HTERT RPE-1 (cell line): Measurements from ENCODE around the gene NRXN3.

Source experiments
- in situ Hi-C: fragments of 300-500 bp; cut with MboI; formaldehyde crosslinking; loops from 4 replicates; pipeline ENCODE4 v1.14.3; 2020; ENCODE audit warnings: low sequenced_read_pairs

NRXN3 gene

GRCh38 chr14:79304279-79304678 lies 1134.1 kb downstream of the NRXN3 start:
- in situ Hi-C loops = no loop called here

GRCh38 chr14:79306546-79306945 lies 1136.4 kb downstream of the NRXN3 start:
- in situ Hi-C loops = no loop called here

DNA sequence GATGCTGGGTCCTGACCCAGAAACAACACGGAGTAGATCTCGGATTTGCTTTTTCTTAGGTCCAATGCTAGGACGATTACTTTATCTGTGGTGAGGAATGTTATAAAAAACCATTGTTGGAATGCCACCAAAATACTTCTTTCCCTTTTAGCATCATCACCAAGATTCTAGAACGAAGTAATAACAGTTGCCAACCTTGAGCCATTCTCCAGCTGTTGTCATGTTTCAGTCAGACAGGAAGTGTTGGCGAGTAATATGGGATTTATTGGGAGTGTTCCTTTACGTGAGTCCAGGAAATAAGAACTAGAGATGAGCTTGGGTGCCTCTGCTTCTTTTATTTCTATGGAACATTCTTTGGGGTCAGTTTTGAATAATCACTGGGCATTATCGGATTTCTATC lies 1148.2 kb downstream of the NRXN3 start:
- in situ Hi-C loops = no loop called here

DNA sequence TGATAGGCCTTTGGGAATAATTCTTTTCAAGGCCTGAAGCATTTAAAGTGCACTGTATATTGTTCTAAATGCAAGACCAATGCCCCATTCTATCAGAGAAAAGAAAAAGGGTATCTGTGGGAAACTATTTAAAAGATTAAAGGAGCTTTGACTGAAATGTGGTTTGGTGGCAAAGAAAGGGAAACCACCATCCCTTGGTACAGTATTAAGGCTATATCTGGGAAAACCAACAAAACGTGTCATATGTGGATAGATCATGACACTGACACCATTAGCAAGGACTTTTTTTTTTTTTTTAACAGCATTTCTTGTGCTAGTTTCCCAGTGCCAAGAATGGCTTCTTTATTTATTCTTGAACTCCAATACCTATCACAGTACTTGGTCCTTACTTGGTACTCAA lies 1150.4 kb downstream of the NRXN3 start:
- in situ Hi-C loops = no loop called here

DNA sequence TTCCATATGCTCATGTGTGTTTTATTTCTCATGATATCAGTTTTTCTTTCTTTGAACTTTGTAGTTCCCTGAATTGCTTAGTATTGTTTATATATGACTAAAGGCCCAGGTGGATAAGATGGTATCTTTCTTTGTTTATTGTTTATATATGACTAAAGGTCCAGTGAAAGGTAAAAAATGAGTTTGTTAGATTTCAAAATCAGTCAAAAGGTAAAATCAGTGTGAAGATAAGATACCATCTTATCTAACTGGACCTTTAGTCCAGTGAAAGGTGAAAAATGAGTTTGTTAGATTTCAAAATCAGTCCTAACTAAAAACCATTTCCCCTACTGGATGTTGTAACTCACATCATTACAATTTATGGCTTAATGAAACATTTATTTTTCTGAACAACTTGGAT lies 1150.9 kb downstream of the NRXN3 start:
- in situ Hi-C loops = no loop called here

- in situ Hi-C loops = no loop called here
Measured at GRCh38 chr14:79325071-79325470, 1154.9 kb downstream of the NRXN3 start.

GRCh38 chr14:79325557-79325956 lies 1155.4 kb downstream of the NRXN3 start:
- in situ Hi-C loops = no loop called here

DNA sequence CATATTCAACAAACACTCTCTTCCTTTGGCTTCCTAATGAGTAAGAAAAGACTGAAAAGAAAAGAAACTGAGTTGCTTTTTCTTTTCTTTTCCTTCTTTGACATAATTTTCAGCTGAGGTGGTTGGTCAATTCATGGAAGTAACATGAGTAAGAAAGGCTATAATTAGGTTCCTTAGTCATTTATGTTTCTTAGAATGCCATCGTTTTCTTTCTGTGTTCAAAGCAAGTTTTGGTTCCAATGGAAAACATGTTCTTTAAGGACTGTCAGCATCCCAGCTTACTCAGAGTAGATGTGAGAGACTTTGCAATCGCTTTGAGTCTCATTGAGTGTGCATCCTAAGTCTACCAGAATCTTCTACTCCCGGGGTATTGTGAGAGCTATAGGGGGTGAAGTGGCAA lies 1158.7 kb downstream of the NRXN3 start:
- in situ Hi-C loops = no loop called here

GRCh38 chr14:79331830-79332229 lies 1161.7 kb downstream of the NRXN3 start:
- in situ Hi-C loops = no loop called here

- in situ Hi-C loops = no loop called here
Measured at GRCh38 chr14:79332504-79333197, 1162.5 kb downstream of the NRXN3 start.

- in situ Hi-C loops = no loop called here
Measured at GRCh38 chr14:79333198-79333546, 1163.0 kb downstream of the NRXN3 start.

DNA sequence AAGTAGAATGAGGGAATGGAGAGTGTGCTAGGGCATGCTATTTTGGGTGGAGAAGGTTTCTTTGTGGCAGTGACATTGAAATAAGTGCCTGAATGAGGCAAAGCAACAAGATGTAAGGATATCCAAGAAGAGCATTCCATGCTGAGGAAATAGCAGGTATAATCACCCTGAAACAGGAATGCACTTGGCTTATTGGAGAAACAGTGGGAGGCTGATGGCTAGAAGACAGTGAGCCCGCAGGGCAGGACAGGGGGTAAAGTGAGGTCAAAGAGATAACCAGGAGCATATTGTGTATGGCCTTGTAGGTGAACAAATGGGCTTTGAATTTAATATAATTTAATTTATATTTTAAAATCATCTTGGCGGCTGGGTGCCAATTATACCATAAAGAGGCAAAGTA lies 1164.1 kb downstream of the NRXN3 start:
- in situ Hi-C loops = no loop called here

GRCh38 chr14:79337761-79338160 lies 1167.6 kb downstream of the NRXN3 start:
- in situ Hi-C loops = no loop called here

GRCh38 chr14:79342942-79343341 lies 1172.8 kb downstream of the NRXN3 start:
- in situ Hi-C loops = no loop called here

- in situ Hi-C loops = no loop called here
Measured at GRCh38 chr14:79351011-79351410, 1180.8 kb downstream of the NRXN3 start.

GRCh38 chr14:79352076-79352630 lies 1182.0 kb downstream of the NRXN3 start:
- in situ Hi-C loops = no loop called here

DNA sequence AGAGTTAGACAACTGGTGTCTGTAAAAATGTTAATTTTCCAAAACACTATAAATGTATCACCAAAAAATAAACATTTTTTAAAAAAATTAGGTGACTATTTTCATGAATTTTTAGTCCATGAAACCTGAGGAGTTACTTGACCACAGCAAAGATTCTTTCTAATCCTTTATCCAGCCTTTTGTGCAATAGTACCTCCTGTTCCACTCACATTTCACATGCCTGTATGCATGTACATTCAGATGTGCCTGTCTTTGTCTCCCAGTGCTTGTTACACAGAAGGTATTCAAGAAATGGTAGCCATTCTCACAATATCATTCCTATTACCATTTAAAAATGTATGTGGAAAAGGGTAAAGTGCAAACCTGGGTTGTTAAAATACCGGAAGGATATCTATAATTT lies 1184.2 kb downstream of the NRXN3 start:
- in situ Hi-C loops = no loop called here

DNA sequence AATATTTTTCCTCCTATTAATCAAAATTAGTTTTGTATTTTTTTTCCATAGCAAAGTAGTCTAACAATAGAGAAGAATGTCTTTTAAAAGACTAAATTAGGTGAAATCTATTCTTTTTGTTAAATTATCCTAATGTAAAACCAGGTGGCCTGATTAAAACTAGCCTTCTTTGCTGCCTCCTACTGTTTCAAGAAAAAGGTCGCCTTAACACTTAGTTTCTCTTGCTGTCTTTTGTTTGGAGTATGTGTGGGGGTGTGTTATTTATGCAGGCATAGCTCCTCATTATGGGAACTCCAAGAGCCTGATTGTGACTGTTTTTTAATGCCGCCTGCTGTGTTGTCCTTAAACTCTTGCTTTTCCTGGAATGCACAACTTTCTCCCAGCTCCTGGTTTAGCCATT lies 1185.9 kb downstream of the NRXN3 start:
- in situ Hi-C loops = no loop called here

DNA sequence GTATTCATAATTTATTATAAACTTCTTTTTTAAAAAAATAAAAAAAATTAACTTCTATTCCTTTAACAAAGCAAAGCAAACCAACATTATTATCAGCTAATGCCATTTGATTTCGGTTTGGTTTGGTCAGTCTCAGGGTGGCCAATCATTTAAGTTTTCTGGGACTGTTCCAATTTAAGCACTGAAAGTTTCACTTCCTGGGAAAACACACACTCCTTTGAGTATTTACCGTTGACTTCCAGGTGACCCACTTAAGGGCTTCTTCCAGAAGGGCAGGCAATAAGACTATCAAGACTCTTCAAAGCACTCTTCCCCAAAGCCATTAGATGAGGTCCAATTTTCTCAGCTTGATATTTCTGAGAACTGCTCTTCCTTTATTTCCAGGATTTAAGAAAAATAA lies 1187.1 kb downstream of the NRXN3 start:
- in situ Hi-C loops = no loop called here

DNA sequence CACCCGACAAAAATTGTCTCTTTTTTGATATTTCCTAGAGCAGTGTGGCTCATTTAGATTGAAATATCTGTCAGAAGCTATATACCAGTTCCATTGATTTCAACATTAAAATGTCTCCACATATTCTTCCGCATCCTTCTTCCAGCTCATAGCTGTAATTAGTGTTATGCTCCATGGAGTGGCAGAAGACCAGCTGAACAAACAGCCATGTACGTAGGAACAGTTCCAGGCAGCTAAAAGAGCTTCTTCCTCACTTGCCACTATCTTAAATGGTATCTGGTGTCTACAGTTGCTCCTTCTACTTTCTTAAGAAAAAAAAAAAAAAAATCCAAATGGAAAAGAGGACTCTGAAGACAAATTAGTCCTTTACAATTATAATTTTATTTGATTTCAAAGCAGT lies 1193.1 kb downstream of the NRXN3 start:
- in situ Hi-C loops = no loop called here

- in situ Hi-C loops = no loop called here
Measured at GRCh38 chr14:79369359-79370332, 1199.5 kb downstream of the NRXN3 start.

- in situ Hi-C loops = no loop called here
Measured at GRCh38 chr14:79370969-79371368, 1200.8 kb downstream of the NRXN3 start.
